ENCODE results near the gene GUCY2D.

The GUCY2D gene

GRCh38 chr17:7967751-7968150 lies 34.7 kb upstream of the GUCY2D start:
- no peak for DNase-seq (ENCODE audit: low read depth, low spot score)
- Histone ChIP-seq H3K27me3 (ENCODE audit: insufficient read depth, insufficient read length) (no peaks in the 10 kb centered on the region), H3K4me3 (ENCODE audit: insufficient read length, low read depth) (no peak overlapping the region), H3K4me1 (ENCODE audit: insufficient read depth, insufficient read length) (no peaks in the 10 kb centered on the region), H3K9me3 (ENCODE audit: insufficient read depth, low read length) (no peaks in the 10 kb centered on the region), H3K9ac (ENCODE audit: insufficient read length, low read depth) (no peak overlapping the region), H3K36me3 (ENCODE audit: insufficient read depth, insufficient read length, low read length) (no peaks in the 10 kb centered on the region)
- TF ChIP-seq SUZ12 (IDR thresholded peaks at IDR 0.05; ENCODE audit: extremely low read depth, insufficient read depth, insufficient read length), result no peak
- TF ChIP-seq YY1 (IDR thresholded peaks at IDR 0.05; ENCODE audit: insufficient read depth, insufficient read length), result no peak
- TF ChIP-seq ZNF274 (IDR thresholded peaks at IDR 0.05; ENCODE audit: low read depth, low read length), result no peak

GRCh38 chr17:7969433-7969832 lies 33.0 kb upstream of the GUCY2D start:
- no peak for DNase-seq (ENCODE audit: low read depth, low spot score)
- Histone ChIP-seq H3K27me3 (ENCODE audit: insufficient read depth, insufficient read length) (no peaks in the 10 kb centered on the region), H3K4me3 (ENCODE audit: insufficient read length, low read depth) (no peak overlapping the region), H3K9ac (ENCODE audit: insufficient read length, low read depth) (no peak overlapping the region), H3K4me1 (ENCODE audit: insufficient read depth, insufficient read length) (no peaks in the 10 kb centered on the region), H3K9me3 (ENCODE audit: insufficient read depth, low read length) (peaks cover 5% of the 10 kb centered on the region; the same call in 1 of the 2 replicates), H3K36me3 (ENCODE audit: insufficient read depth, insufficient read length, low read length) (no peaks in the 10 kb centered on the region)
- no peak for TF ChIP-seq ZNF274 (IDR thresholded peaks at IDR 0.05; ENCODE audit: low read depth, low read length)
- no peak for TF ChIP-seq YY1 (IDR thresholded peaks at IDR 0.05; ENCODE audit: insufficient read depth, insufficient read length)
- TF ChIP-seq SUZ12 (IDR thresholded peaks at IDR 0.05; ENCODE audit: extremely low read depth, insufficient read depth, insufficient read length), result no peak

DNA sequence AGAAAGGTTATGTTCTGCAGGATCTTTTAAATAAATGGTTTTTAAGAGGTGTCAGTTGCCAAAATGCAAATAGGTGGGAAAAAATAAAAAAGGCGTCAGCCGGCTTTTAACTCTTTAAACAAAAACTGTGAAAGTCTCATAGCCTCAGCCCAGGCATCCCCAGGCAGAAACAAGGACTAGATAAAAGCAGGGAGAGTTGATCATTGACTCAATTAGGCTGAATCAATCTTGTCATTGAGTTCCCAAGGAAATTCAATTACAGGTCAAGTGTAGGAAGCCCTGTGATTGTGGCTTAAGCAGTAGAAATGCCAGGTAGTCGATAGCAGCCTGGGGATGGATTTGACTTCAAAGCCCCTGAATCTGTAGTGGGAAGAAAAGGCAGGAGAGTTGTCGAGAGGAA lies 30.8 kb upstream of the GUCY2D start:
- peaks cover 15% of the 10 kb centered on the region; the same call in 1 of the 2 replicates for H3K9me3 ChIP-seq (ENCODE audit: insufficient read depth, low read length)
- no peaks in the 10 kb centered on the region for H3K36me3 ChIP-seq (ENCODE audit: insufficient read depth, insufficient read length, low read length)
- H3K27me3 ChIP-seq (ENCODE audit: insufficient read depth, insufficient read length), result no peaks in the 10 kb centered on the region
- H3K4me3 ChIP-seq (ENCODE audit: insufficient read length, low read depth), result no peak overlapping the region
- H3K4me1 ChIP-seq (ENCODE audit: insufficient read depth, insufficient read length), result no peaks in the 10 kb centered on the region
- no peak for DNase-seq (ENCODE audit: low read depth, low spot score)
- H3K9ac ChIP-seq (ENCODE audit: insufficient read length, low read depth), result no peak overlapping the region
- TF ChIP-seq SUZ12 (IDR thresholded peaks at IDR 0.05; ENCODE audit: extremely low read depth, insufficient read depth, insufficient read length) (no peak), ZNF274 (IDR thresholded peaks at IDR 0.05; ENCODE audit: low read depth, low read length) (no peak), YY1 (IDR thresholded peaks at IDR 0.05; ENCODE audit: insufficient read depth, insufficient read length) (no peak)

GRCh38 chr17:7972131-7972785 lies 30.2 kb upstream of the GUCY2D start:
- Histone ChIP-seq H3K9me3 (ENCODE audit: insufficient read depth, low read length) (peaks cover 15% of the 10 kb centered on the region; the same call in 1 of the 2 replicates), H3K36me3 (ENCODE audit: insufficient read depth, insufficient read length, low read length) (no peaks in the 10 kb centered on the region), H3K27me3 (ENCODE audit: insufficient read depth, insufficient read length) (no peaks in the 10 kb centered on the region), H3K4me1 (ENCODE audit: insufficient read depth, insufficient read length) (no peaks in the 10 kb centered on the region), H3K9ac (ENCODE audit: insufficient read length, low read depth) (no peak overlapping the region), H3K4me3 (ENCODE audit: insufficient read length, low read depth) (no peak overlapping the region)
- TF ChIP-seq ZNF274 (IDR thresholded peaks at IDR 0.05; ENCODE audit: low read depth, low read length) (no peak), SUZ12 (IDR thresholded peaks at IDR 0.05; ENCODE audit: extremely low read depth, insufficient read depth, insufficient read length) (no peak), YY1 (IDR thresholded peaks at IDR 0.05; ENCODE audit: insufficient read depth, insufficient read length) (no peak)
- DNase-seq (ENCODE audit: low read depth, low spot score), result no peak

DNA sequence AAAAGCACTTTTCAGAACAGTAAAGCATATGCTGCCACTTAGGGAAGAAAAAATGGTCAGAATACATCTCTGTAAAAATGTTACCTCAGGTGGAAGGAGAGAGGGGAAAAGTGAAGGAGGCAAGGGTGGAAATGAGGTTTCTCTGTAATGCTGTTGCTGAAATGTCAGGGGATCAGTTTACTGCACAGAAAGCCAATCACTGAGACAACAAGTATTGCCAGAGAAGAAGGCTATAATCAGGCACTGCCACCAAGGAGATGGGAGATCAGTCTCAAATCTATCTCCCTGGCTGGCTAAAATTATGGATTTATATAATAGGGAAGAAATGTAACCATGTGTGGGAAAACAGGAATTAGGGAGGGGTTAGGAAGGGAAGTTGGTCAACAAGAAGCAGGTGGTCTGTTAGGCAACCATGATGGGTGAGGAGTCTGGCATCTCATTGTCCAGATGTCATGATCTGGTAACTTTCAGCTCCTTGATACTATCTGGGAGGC lies 27.7 kb upstream of the GUCY2D start:
- no peak for DNase-seq (ENCODE audit: low read depth, low spot score)
- H3K9me3 ChIP-seq (ENCODE audit: insufficient read depth, low read length), result peaks cover 15% of the 10 kb centered on the region; the same call in 1 of the 2 replicates
- H3K9ac ChIP-seq (ENCODE audit: insufficient read length, low read depth), result no peak overlapping the region
- TF ChIP-seq ZNF274 (IDR thresholded peaks at IDR 0.05; ENCODE audit: low read depth, low read length) (no peak), YY1 (IDR thresholded peaks at IDR 0.05; ENCODE audit: insufficient read depth, insufficient read length) (no peak), SUZ12 (IDR thresholded peaks at IDR 0.05; ENCODE audit: extremely low read depth, insufficient read depth, insufficient read length) (no peak)
- no peaks in the 10 kb centered on the region for H3K4me1 ChIP-seq (ENCODE audit: insufficient read depth, insufficient read length)
- H3K27me3 ChIP-seq (ENCODE audit: insufficient read depth, insufficient read length), result no peaks in the 10 kb centered on the region
- no peaks in the 10 kb centered on the region for H3K36me3 ChIP-seq (ENCODE audit: insufficient read depth, insufficient read length, low read length)
- no peak overlapping the region for H3K4me3 ChIP-seq (ENCODE audit: insufficient read length, low read depth)

DNA sequence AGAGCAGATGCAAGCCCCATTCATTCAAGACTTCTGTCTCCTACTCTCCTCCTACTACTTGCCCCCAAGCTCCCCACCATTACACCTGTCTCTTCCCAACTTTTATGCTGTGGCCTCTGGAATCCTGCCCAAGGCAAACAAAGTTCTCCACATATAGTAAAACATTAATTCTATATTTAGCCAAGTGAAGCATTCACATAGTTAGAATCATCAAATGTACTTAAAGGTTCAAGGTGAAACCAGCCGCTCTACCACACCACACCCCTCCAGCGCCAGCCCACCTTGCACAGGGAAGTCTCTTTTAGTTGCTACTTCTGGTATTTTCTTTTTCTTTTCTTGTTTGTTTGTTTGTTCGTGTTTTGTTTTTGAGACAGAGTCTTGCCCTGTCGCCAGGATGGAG lies 25.4 kb upstream of the GUCY2D start:
- H3K9ac ChIP-seq (ENCODE audit: insufficient read length, low read depth), result no peak overlapping the region
- DNase-seq (ENCODE audit: low read depth, low spot score), result no peak
- no peaks in the 10 kb centered on the region for H3K27me3 ChIP-seq (ENCODE audit: insufficient read depth, insufficient read length)
- H3K9me3 ChIP-seq (ENCODE audit: insufficient read depth, low read length), result peaks cover 15% of the 10 kb centered on the region; the same call in 1 of the 2 replicates
- TF ChIP-seq SUZ12 (IDR thresholded peaks at IDR 0.05; ENCODE audit: extremely low read depth, insufficient read depth, insufficient read length) (no peak), ZNF274 (IDR thresholded peaks at IDR 0.05; ENCODE audit: low read depth, low read length) (no peak), YY1 (IDR thresholded peaks at IDR 0.05; ENCODE audit: insufficient read depth, insufficient read length) (no peak)
- H3K4me1 ChIP-seq (ENCODE audit: insufficient read depth, insufficient read length), result no peaks in the 10 kb centered on the region
- no peaks in the 10 kb centered on the region for H3K36me3 ChIP-seq (ENCODE audit: insufficient read depth, insufficient read length, low read length)
- H3K4me3 ChIP-seq (ENCODE audit: insufficient read length, low read depth), result no peak overlapping the region

- H3K4me1 ChIP-seq (ENCODE audit: insufficient read depth, insufficient read length), result no peaks in the 10 kb centered on the region
- no peak for DNase-seq (ENCODE audit: low read depth, low spot score)
These were observed 24.6 kb upstream of the GUCY2D start for GRCh38 chr17:7977805-7978204.

More at GRCh38 chr17:7977805-7978204, 24.6 kb upstream of the GUCY2D start:
- no peak overlapping the region for H3K4me3 ChIP-seq (ENCODE audit: insufficient read length, low read depth)
- no peak overlapping the region for H3K9ac ChIP-seq (ENCODE audit: insufficient read length, low read depth)
- peaks cover 15% of the 10 kb centered on the region; the same call in 1 of the 2 replicates for H3K9me3 ChIP-seq (ENCODE audit: insufficient read depth, low read length)
- no peak for TF ChIP-seq ZNF274 (IDR thresholded peaks at IDR 0.05; ENCODE audit: low read depth, low read length)
- no peak for TF ChIP-seq YY1 (IDR thresholded peaks at IDR 0.05; ENCODE audit: insufficient read depth, insufficient read length)
- no peak for TF ChIP-seq SUZ12 (IDR thresholded peaks at IDR 0.05; ENCODE audit: extremely low read depth, insufficient read depth, insufficient read length)
- H3K27me3 ChIP-seq (ENCODE audit: insufficient read depth, insufficient read length), result no peaks in the 10 kb centered on the region
- no peaks in the 10 kb centered on the region for H3K36me3 ChIP-seq (ENCODE audit: insufficient read depth, insufficient read length, low read length)
